HepG2 (cell line): ENCODE measurements around the gene ZNF382. TPM values are rescaled to one million over a fixed set of nuclear protein-coding genes. Genes with fewer than 3 reads are reported as not detected.

ENCODE experiments used
- ATAC-seq: fragments of 200-7000 bp; cut with Tn5 transposase; 3 replicates; pipeline ENCODE4 v1.9.1; 2020; ENCODE audit warnings: mild to moderate bottlenecking, moderate library complexity
- BruUV-seq: library from RNA; stranded (reverse); fragments of 400-500 nt; replicated peaks from 2 replicates; lab custom pipeline; 2021; lab: Mats Ljungman, UMichigan
- CTCF ChIA-PET: fragments of 300-600 bp; formaldehyde crosslinking; extraction: SDS; loops from one replicate; lab custom pipeline; 2021; ENCODE audit warnings: low total read pairs, inconsistent platforms, low intra/inter-chr PET ratio; lab: Yijun Ruan, JAX
- POLR2A ChIA-PET: fragments of 350-600 bp; sonication (Branson Sonifier 250); formaldehyde crosslinking; loops from one replicate; lab custom pipeline; 2020; ENCODE audit warnings: antibody characterized with exemption, inconsistent platforms; lab: Yijun Ruan, JAX
- DNase-seq: peaks from one replicate; pipeline ENCODE4 v3.0.0-alpha.2; 2015; ENCODE audit warnings: low spot score
- FAIRE-seq: peaks from 3 replicates; lab custom pipeline; 2011; peaks lifted over from hg19 to GRCh38; lab: Jason Lieb, UNC
- H2AFZ ChIP-seq: one replicate; pipeline ENCODE4 v1.6.1; 2011; ENCODE audit warnings: low read length, inconsistent platforms
- H3K27ac ChIP-seq: fragments of 300-600 bp; 3 replicates; pipeline ENCODE4 v1.8.0; 2011; ENCODE audit warnings: mixed run types, mild to moderate bottlenecking, mixed read lengths, low read length, inconsistent platforms; ENCODE audit not compliant: insufficient read depth; ENCODE audit errors: extremely low read length
- H3K27me3 ChIP-seq, 2 experiments: fragments of 200-600 bp in 1 of 2; 2 replicates in 1 of 2; 3 replicates in 1 of 2; pipeline versions ENCODE4 v1.6.0 to v1.8.0; 2011; ENCODE audit warnings: low read length in 2 of 2, mild to moderate bottlenecking in 2 of 2, moderate library complexity in 2 of 2, inconsistent platforms in 1 of 2; ENCODE audit not compliant: insufficient read depth in 2 of 2, control insufficient read depth in 1 of 2
- H3K36me3 ChIP-seq, 2 experiments: fragments of 200-600 bp in 1 of 2; replicated peaks in 1 of 2; 2 replicates in 1 of 2; 3 replicates in 1 of 2; pipeline versions ENCODE4 v1.5.1 to v1.8.0; 2011; ENCODE audit warnings: low read length in 2 of 2, inconsistent platforms in 1 of 2; ENCODE audit not compliant: insufficient read depth in 2 of 2, control insufficient read depth in 1 of 2
- H3K4me1 ChIP-seq: 2 replicates; pipeline ENCODE4 v1.5.1; 2012; ENCODE audit warnings: low read length, inconsistent platforms; ENCODE audit not compliant: insufficient read depth
- H3K4me2 ChIP-seq: 2 replicates; pipeline ENCODE4 v1.6.0; 2011; ENCODE audit warnings: low read depth, low read length, inconsistent platforms
- H3K4me3 ChIP-seq, 3 experiments: fragments of 200-600 bp in 1 of 3; sonication (generic), shearing (Covaris generic) in 1 of 3; replicated peaks in 1 of 3; 2 replicates each; pipeline ENCODE4 v1.5.1; 2011 to 2016; ENCODE audit warnings: low read length in 3 of 3, inconsistent platforms in 2 of 3, low read depth in 2 of 3, mild to moderate bottlenecking in 2 of 3, control low read depth in 1 of 3, mixed read lengths in 1 of 3; ENCODE audit not compliant: insufficient read depth in 1 of 3
- H3K79me2 ChIP-seq: one replicate; pipeline ENCODE4 v1.6.1; 2011; ENCODE audit warnings: low read length, inconsistent platforms; ENCODE audit not compliant: insufficient read depth
- H3K9ac ChIP-seq: 2 replicates; pipeline ENCODE4 v1.6.0; 2011; ENCODE audit warnings: mild to moderate bottlenecking, low read depth, low read length, inconsistent platforms; ENCODE audit not compliant: insufficient read depth
- H3K9me3 ChIP-seq: 2 replicates; pipeline ENCODE4 v1.5.1; 2012; ENCODE audit warnings: mild to moderate bottlenecking, low read length
- H4K20me1 ChIP-seq: 2 replicates; pipeline ENCODE4 v1.6.0; 2011; ENCODE audit warnings: inconsistent platforms, mild to moderate bottlenecking, low read length, moderate library complexity; ENCODE audit not compliant: insufficient read depth
- DRAP1 ChIP-seq: IDR thresholded peaks from 2 replicates; pipeline ENCODE4 v1.6.1; 2016; ENCODE audit warnings: missing genetic modification reagents, missing compliant biosample characterization
- HNRNPH1 ChIP-seq: fragments of 200-400 bp; formaldehyde crosslinking; optimal IDR thresholded peaks from 2 replicates; pipeline ENCODE3; 2017; ENCODE audit warnings: mild to moderate bottlenecking, low read depth, low read length
- IRF2 ChIP-seq: IDR thresholded peaks from 2 replicates; pipeline ENCODE4 v1.6.1; 2018; ENCODE audit warnings: missing genetic modification reagents, missing compliant biosample characterization
- MED8 ChIP-seq: sonication (generic); formaldehyde crosslinking; IDR thresholded peaks from 2 replicates; pipeline ENCODE4 v1.8.1; 2023; ENCODE audit warnings: mild to moderate bottlenecking, missing genetic modification reagents; ENCODE audit not compliant: insufficient replicate concordance
- NCOA1 ChIP-seq: sonication (generic); formaldehyde crosslinking; IDR thresholded peaks from 2 replicates; pipeline ENCODE4 v1.9.0; 2021; ENCODE audit warnings: missing genetic modification reagents
- PCBP2 ChIP-seq: fragments of 200-400 bp; formaldehyde crosslinking; optimal IDR thresholded peaks from 2 replicates; pipeline ENCODE3; 2018; ENCODE audit warnings: low read length, low read depth; ENCODE audit not compliant: poor library complexity, severe bottlenecking
- POLR2AphosphoS2 ChIP-seq: IDR thresholded peaks from 2 replicates; pipeline ENCODE4 v1.6.1; 2011; ENCODE audit warnings: low read depth, low read length, improper control_type of control experiment
- RFXAP ChIP-seq: sonication (generic); formaldehyde crosslinking; IDR thresholded peaks from 2 replicates; pipeline ENCODE4 v1.4.0; 2020; ENCODE audit warnings: missing genetic modification reagents, borderline replicate concordance
- SAP130 ChIP-seq: IDR thresholded peaks from 2 replicates; pipeline ENCODE4 v1.6.1; 2016; ENCODE audit warnings: low read depth
- ZBTB8A ChIP-seq: sonication (generic); formaldehyde crosslinking; IDR thresholded peaks from 2 replicates; pipeline ENCODE4 v1.4.0; 2020; ENCODE audit warnings: mild to moderate bottlenecking, low read depth, missing genetic modification reagents, borderline replicate concordance
- ZKSCAN5 ChIP-seq: sonication (generic); formaldehyde crosslinking; IDR thresholded peaks from 2 replicates; pipeline ENCODE4 v1.5.1; 2020; ENCODE audit warnings: mild to moderate bottlenecking, missing genetic modification reagents
- ZNF12 ChIP-seq: sonication (generic); formaldehyde crosslinking; IDR thresholded peaks from 2 replicates; pipeline ENCODE4 v1.5.0; 2020; ENCODE audit warnings: missing genetic modification reagents
- ZNF615 ChIP-seq: sonication (generic); formaldehyde crosslinking; IDR thresholded peaks from 2 replicates; pipeline ENCODE4 v1.5.0; 2020; ENCODE audit warnings: mild to moderate bottlenecking, missing genetic modification reagents, borderline replicate concordance
- WGBS: methylation state at CpG from one replicate; pipeline ENCODE4 v1.1.6; 2017; ENCODE audit warnings: low lambda C conversion rate; 5-methylcytosine and 5-hydroxymethylcytosine counted together
- in situ Hi-C: cut with HindIII; loops from 2 replicates; pipeline ENCODE4 v1.10.0; 2017; ENCODE audit warnings: low pct_unique_long_range_greater_than_20kb; ENCODE audit not compliant: extremely low pct_ligation_motif_present
- intact Hi-C: fragments of 100-400 bp; cut with micrococcal nuclease; formaldehyde crosslinking; loops from one replicate; pipeline ENCODE4 v1.10.0; 2022; ENCODE audit not compliant: unreplicated experiment
- polyA plus RNA-seq, 8 experiments: library from polyadenylated mRNA; depleted of rRNA in 3 of 8; stranded (reverse) in 7 of 8; unstranded in 1 of 8; fragments of >200 nt; fragmentation: Illumina TruSeq in 4 of 8; extraction: Trizol in 4 of 8; gene quantifications; 2 replicates each; pipeline versions ENCODE4 v1.2.1 to v1.2.3, GENCODE V29; 2011 to 2016; ENCODE audit warnings: low read depth in 4 of 8, missing spikeins in 1 of 8, mixed read lengths in 1 of 8; ENCODE audit not compliant: insufficient read depth in 1 of 8
- total RNA-seq, 5 experiments: library from RNA; depleted of rRNA; stranded (reverse); fragments of >200 nt; fragmentation: Illumina TruSeq; extraction: Trizol; gene quantifications; 2 replicates each; pipeline ENCODE4 v1.2.3, GENCODE V29; 2016; ENCODE audit warnings: low read depth in 1 of 5

Gene ZNF382
- total and polyA plus RNA-seq, 2 of the 13 experiments (the other 11 are each of a cell fraction or from before 2014, with no cell fraction given) = 2.3 to 6.8 TPM

- no peaks in the 10 kb centered on the region; a peak in 1 of 5 replicates for H3K27me3 ChIP-seq
- H3K9me3 ChIP-seq = no peaks in the 10 kb centered on the region
- peaks cover 20% of the 10 kb centered on the region for H3K4me1 ChIP-seq
- POLR2A ChIA-PET = interaction anchor here (0.9 to 2.0 kb wide), 4 partner anchors 20 to 277 kb away, joined by 3 to 41 read pairs (median 16); partner anchors contain the start of genes ZNF260, ZNF345 and ZNF382
- no peaks in the 10 kb centered on the region for H4K20me1 ChIP-seq
- in situ Hi-C loops = no loop called here
- intact Hi-C loops = loop anchor here (1.0 to 5.0 kb wide), 5 partner anchors 31 to 263 kb away; partner anchors contain the start of genes ZNF260, ZNF382, ZNF567 and ZNF790
- H3K4me2 ChIP-seq = peak overlapping the region; percentile 72
- peak overlapping the region; percentile 67 to 91 (median 77) for H3K4me3 ChIP-seq
- DNase-seq = peak; percentile 13
- TF ChIP-seq POLR2AphosphoS2 (no peak), ZNF615 (0 out of 2 replicates have a peak, but pooled peaks have one; percentile 54), SAP130 (peak; percentile 10; the same call in 1 of the 2 replicates), ZKSCAN5 (CRISPR knock-in tag) (no peak), RFXAP (CRISPR knock-in tag) (0 out of 2 replicates have a peak, but pooled peaks have one; percentile 4), DRAP1 (CRISPR knock-in tag) (0 out of 2 replicates have a peak, but pooled peaks have one; percentile 21), ZNF12 (CRISPR knock-in tag) (no peak), NCOA1 (CRISPR knock-in tag) (no peak), PCBP2 (no peak), IRF2 (CRISPR knock-in tag) (no peak), ZBTB8A (CRISPR knock-in tag) (no peak), MED8 (CRISPR knock-in tag) (no peak), HNRNPH1 (no peak)
- TF ChIP-seq, all 625 proteins: peak for 4
- Histone ChIP-seq H3K79me2 (peaks cover 23% of the 10 kb centered on the region), H2AFZ (no peak overlapping the region), H3K27ac (peak overlapping the region; percentile 78), H3K36me3 (peaks cover 5 to 13% of the 10 kb centered on the region in 2 experiments; a peak in 3 of 5 replicates), H3K9ac (peak overlapping the region; percentile 81)
- ATAC-seq (peak; percentile 49), FAIRE-seq (no peak)
- 15% methylated on average over 18 of the region's 18 CpGs for WGBS
- BruUV-seq = TSS peak; percentile 63
- CTCF ChIA-PET = no interaction called here
Observed at GRCh38 chr19:36573895-36574720, 31.0 kb upstream of the ZNF382 start.
